WTC11 (cell line): Measurements from ENCODE around the gene LAT. TPM values are rescaled to one million over a fixed set of nuclear protein-coding genes. Genes with fewer than 3 reads are reported as not detected.

ENCODE experiments used
- ATAC-seq: fragments of 200-7000 bp; cut with Tn5 transposase; 2 replicates; pipeline ENCODE4 v1.10.0; 2021; ENCODE audit warnings: mild to moderate bottlenecking, moderate library complexity
- CTCF ChIA-PET: fragments of 300-600 bp; sonication (Branson Sonifier 250); formaldehyde crosslinking; loops from one replicate; lab custom pipeline; 2021; ENCODE audit warnings: antibody characterized with exemption; lab: Charles Lee
- POLR2A ChIA-PET: fragments of 350-600 bp; sonication (Branson Sonifier 250); formaldehyde crosslinking; loops from one replicate; lab custom pipeline; 2021; ENCODE audit warnings: antibody characterized with exemption; lab: Charles Lee
- DNase-seq: peaks from one replicate; pipeline ENCODE4 v3.0.0; 2021; ENCODE audit warnings: low spot score
- H3K27ac Mint-ChIP-seq: 2 replicates; pipeline ENCODE4 v1.8.0; 2021; ENCODE audit warnings: mixed read lengths
- H3K27me3 Mint-ChIP-seq: 2 replicates; pipeline ENCODE4 v1.8.0; 2021; ENCODE audit warnings: low read depth, mild to moderate bottlenecking, moderate library complexity, mixed read lengths
- H3K36me3 Mint-ChIP-seq: 2 replicates; pipeline ENCODE4 v1.8.0; 2021; ENCODE audit warnings: mixed read lengths
- H3K4me1 Mint-ChIP-seq: 2 replicates; pipeline ENCODE4 v1.8.0; 2022; ENCODE audit warnings: mixed read lengths
- H3K4me3 Mint-ChIP-seq: 2 replicates; pipeline ENCODE4 v1.8.0; 2021; ENCODE audit warnings: mild to moderate bottlenecking, moderate library complexity, mixed read lengths
- H3K9me3 Mint-ChIP-seq: 2 replicates; pipeline ENCODE4 v1.8.0; 2021; ENCODE audit warnings: mixed read lengths
- AFF4 ChIP-seq: sonication (generic); formaldehyde crosslinking; IDR thresholded peaks from 2 replicates; pipeline ENCODE4 v1.8.1; 2023; ENCODE audit warnings: mild to moderate bottlenecking, missing genetic modification reagents, borderline replicate concordance
- AR ChIP-seq: fragments of 250-450 bp; sonication (Bioruptor Pico); IDR thresholded peaks from 2 replicates; pipeline ENCODE4 v1.9.0; 2021; ENCODE audit warnings: mild to moderate bottlenecking
- E2F5 ChIP-seq: sonication (generic); formaldehyde crosslinking; IDR thresholded peaks from 2 replicates; pipeline ENCODE4 v1.8.1; 2022; ENCODE audit warnings: mild to moderate bottlenecking, moderate library complexity, missing genetic modification reagents
- EMX1 ChIP-seq: fragments of 250-450 bp; sonication (Bioruptor Pico); IDR thresholded peaks from 2 replicates; pipeline ENCODE4 v1.8.0; 2021; ENCODE audit warnings: mild to moderate bottlenecking
- FOXJ3 ChIP-seq: sonication (generic); formaldehyde crosslinking; IDR thresholded peaks from 2 replicates; pipeline ENCODE4 v1.9.0; 2021; ENCODE audit warnings: missing genetic modification reagents, mild to moderate bottlenecking, borderline replicate concordance
- GABPB1 ChIP-seq: sonication (generic); formaldehyde crosslinking; IDR thresholded peaks from 2 replicates; pipeline ENCODE4 v1.8.1; 2023; ENCODE audit warnings: mild to moderate bottlenecking, missing genetic modification reagents
- GRHL2 ChIP-seq: fragments of 250-450 bp; sonication (Bioruptor Pico); IDR thresholded peaks from 2 replicates; pipeline ENCODE4 v1.8.0; 2022; ENCODE audit warnings: mild to moderate bottlenecking, moderate library complexity; ENCODE audit not compliant: insufficient replicate concordance, severe bottlenecking
- HMGXB4 ChIP-seq: sonication (generic); formaldehyde crosslinking; IDR thresholded peaks from 2 replicates; pipeline ENCODE4 v1.8.1; 2023; ENCODE audit warnings: mild to moderate bottlenecking, moderate library complexity, missing genetic modification reagents
- IRF1 ChIP-seq: sonication (generic); formaldehyde crosslinking; IDR thresholded peaks from 2 replicates; pipeline ENCODE4 v1.8.0; 2023; ENCODE audit warnings: missing genetic modification reagents
- MAX ChIP-seq: sonication (generic); formaldehyde crosslinking; IDR thresholded peaks from 2 replicates; pipeline ENCODE4 v1.8.0; 2022; ENCODE audit warnings: mild to moderate bottlenecking, missing genetic modification reagents
- MYBL2 ChIP-seq: sonication (generic); formaldehyde crosslinking; IDR thresholded peaks from 2 replicates; pipeline ENCODE4 v1.8.1; 2023; ENCODE audit warnings: mild to moderate bottlenecking, moderate library complexity, missing genetic modification reagents
- RORB ChIP-seq: fragments of 250-450 bp; sonication (Bioruptor Pico); IDR thresholded peaks from 2 replicates; pipeline ENCODE4 v1.9.0; 2021; ENCODE audit warnings: mild to moderate bottlenecking
- SMAD3 ChIP-seq: sonication (generic); formaldehyde crosslinking; IDR thresholded peaks from 2 replicates; pipeline ENCODE4 v1.8.0; 2022; ENCODE audit warnings: missing genetic modification reagents, mild to moderate bottlenecking, borderline replicate concordance
- SP1 ChIP-seq: sonication (generic); formaldehyde crosslinking; conservative IDR thresholded peaks from 2 replicates; pipeline ENCODE4 v1.8.1; 2022; ENCODE audit warnings: missing genetic modification reagents
- TEAD4 ChIP-seq: sonication (generic); formaldehyde crosslinking; IDR thresholded peaks from 2 replicates; pipeline ENCODE4 v1.8.0; 2022; ENCODE audit warnings: mild to moderate bottlenecking, missing genetic modification reagents
- USF2 ChIP-seq: sonication (generic); formaldehyde crosslinking; IDR thresholded peaks from 2 replicates; pipeline ENCODE4 v1.8.1; 2023; ENCODE audit warnings: mild to moderate bottlenecking, missing genetic modification reagents, moderate library complexity
- ZBTB43 ChIP-seq: sonication (generic); formaldehyde crosslinking; IDR thresholded peaks from 2 replicates; pipeline ENCODE4 v1.8.1; 2023; ENCODE audit warnings: mild to moderate bottlenecking, missing genetic modification reagents
- ZNF121 ChIP-seq: sonication (generic); formaldehyde crosslinking; IDR thresholded peaks from 2 replicates; pipeline ENCODE4 v1.8.0; 2023; ENCODE audit warnings: missing genetic modification reagents
- ZNF512 ChIP-seq: sonication (generic); formaldehyde crosslinking; IDR thresholded peaks from 2 replicates; pipeline ENCODE4 v1.8.1; 2022; ENCODE audit warnings: missing genetic modification reagents, borderline replicate concordance
- total RNA-seq: library from RNA; stranded (reverse); gene quantifications from 3 replicates; pipeline ENCODE4 v1.2.3, GENCODE V29; 2021

The LAT gene
- total RNA-seq, 1 experiment from 2014 or later: 5.6 TPM

GRCh38 chr16:29014561-29015069 lies 29.8 kb downstream of the LAT start (continued):
- TF ChIP-seq HMGXB4 (CRISPR knock-in tag) (no peak), EMX1 (CRISPR knock-in tag) (no peak), GABPB1 (no peak), SMAD3 (CRISPR knock-in tag) (no peak), ZNF512 (CRISPR knock-in tag) (no peak), AR (CRISPR knock-in tag) (no peak), SP1 (CRISPR knock-in tag) (no peak), GRHL2 (CRISPR knock-in tag) (no peak), TEAD4 (CRISPR knock-in tag) (no peak), MYBL2 (CRISPR knock-in tag) (no peak), ZNF121 (CRISPR knock-in tag) (no peak)

- CTCF ChIA-PET: interaction anchor here (2.7 kb wide), 1 partner anchor 11 kb away, joined by 15 read pairs; no protein-coding TSS in a partner anchor
- no peaks in the 10 kb centered on the region for H3K9me3 Mint-ChIP-seq
- no peak for ATAC-seq
Observed at GRCh38 chr16:29022196-29022595, 37.3 kb downstream of the LAT start.

More at GRCh38 chr16:29022196-29022595, 37.3 kb downstream of the LAT start:
- Mint-ChIP-seq H3K27ac (no peak overlapping the region), H3K4me1 (no peaks in the 10 kb centered on the region), H3K4me3 (no peak overlapping the region), H3K27me3 (no peaks in the 10 kb centered on the region), H3K36me3 (no peaks in the 10 kb centered on the region)
- POLR2A ChIA-PET: interaction anchor here (0.6 kb wide), 1 partner anchor 54 kb away, joined by 3 read pairs; no protein-coding TSS in a partner anchor
- DNase-seq: no peak
- TF ChIP-seq ZNF512 (CRISPR knock-in tag) (no peak), ZBTB43 (no peak), E2F5 (CRISPR knock-in tag) (no peak), MAX (no peak), AFF4 (CRISPR knock-in tag) (no peak), USF2 (no peak), IRF1 (CRISPR knock-in tag) (no peak), GABPB1 (no peak), RORB (CRISPR knock-in tag) (no peak), FOXJ3 (CRISPR knock-in tag) (no peak)
